ENCODE measurements around the gene MYBPH. TPM values are rescaled to one million over a fixed set of nuclear protein-coding genes. Genes with fewer than 3 reads are reported as not detected.

Gene MYBPH
- total and polyA plus RNA-seq, 2 of the 13 experiments (the other 11 are each of a cell fraction or from before 2014, with no cell fraction given): not detected

DNA sequence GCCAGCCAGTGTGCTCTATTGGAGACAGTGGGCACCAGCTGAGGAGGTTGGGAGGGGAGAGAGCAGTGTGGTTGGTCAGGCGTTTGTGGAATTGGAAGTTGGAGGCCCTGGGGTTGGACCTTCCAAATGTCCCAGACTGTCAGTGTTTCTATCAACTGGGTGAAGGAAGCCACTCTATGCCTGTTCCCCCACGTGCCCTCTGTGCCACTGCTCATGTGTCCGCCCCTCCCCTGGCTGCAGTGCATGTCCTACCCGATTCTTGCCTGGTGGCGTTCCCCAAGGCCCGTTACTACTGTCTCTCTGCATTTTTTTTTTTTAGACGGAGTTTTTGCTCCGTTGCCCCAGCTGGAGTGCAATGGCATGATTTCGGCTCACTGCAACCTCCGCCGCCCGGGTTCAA, 27.0 kb downstream of the MYBPH start (continued):
- TF ChIP-seq PHF8 (CRISPR knock-in tag; IDR thresholded peaks at IDR 0.05): no peak
- no peak for TF ChIP-seq THRA (CRISPR knock-in tag; IDR thresholded peaks at IDR 0.05; ENCODE audit: borderline replicate concordance)
- TF ChIP-seq ZBTB38 (CRISPR knock-in tag; IDR thresholded peaks at IDR 0.05): no peak
- TF ChIP-seq, protein P1, sequence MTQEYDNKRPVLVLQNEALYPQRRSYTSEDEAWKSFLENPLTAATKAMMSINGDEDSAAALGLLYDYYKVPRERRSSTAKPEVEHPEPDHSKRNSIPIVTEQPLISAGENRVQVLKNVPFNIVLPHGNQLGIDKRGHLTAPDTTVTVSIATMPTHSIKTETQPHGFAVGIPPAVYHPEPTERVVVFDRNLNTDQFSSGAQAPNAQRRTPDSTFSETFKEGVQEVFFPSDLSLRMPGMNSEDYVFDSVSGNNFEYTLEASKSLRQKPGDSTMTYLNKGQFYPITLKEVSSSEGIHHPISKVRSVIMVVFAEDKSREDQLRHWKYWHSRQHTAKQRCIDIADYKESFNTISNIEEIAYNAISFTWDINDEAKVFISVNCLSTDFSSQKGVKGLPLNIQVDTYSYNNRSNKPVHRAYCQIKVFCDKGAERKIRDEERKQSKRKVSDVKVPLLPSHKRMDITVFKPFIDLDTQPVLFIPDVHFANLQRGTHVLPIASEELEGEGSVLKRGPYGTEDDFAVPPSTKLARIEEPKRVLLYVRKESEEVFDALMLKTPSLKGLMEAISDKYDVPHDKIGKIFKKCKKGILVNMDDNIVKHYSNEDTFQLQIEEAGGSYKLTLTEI (CRISPR knock-in tag; conservative IDR thresholded peaks at IDR 0.05): no peak
- no peak for TF ChIP-seq SOX5 (CRISPR knock-in tag; IDR thresholded peaks at IDR 0.05; ENCODE audit: borderline replicate concordance)
- TF ChIP-seq, protein P2, sequence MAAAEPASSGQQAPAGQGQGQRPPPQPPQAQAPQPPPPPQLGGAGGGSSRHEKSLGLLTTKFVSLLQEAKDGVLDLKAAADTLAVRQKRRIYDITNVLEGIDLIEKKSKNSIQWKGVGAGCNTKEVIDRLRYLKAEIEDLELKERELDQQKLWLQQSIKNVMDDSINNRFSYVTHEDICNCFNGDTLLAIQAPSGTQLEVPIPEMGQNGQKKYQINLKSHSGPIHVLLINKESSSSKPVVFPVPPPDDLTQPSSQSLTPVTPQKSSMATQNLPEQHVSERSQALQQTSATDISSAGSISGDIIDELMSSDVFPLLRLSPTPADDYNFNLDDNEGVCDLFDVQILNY (CRISPR knock-in tag; conservative IDR thresholded peaks at IDR 0.05): no peak
- TF ChIP-seq NFE2L1 (CRISPR knock-in tag; IDR thresholded peaks at IDR 0.05; ENCODE audit: borderline replicate concordance): no peak
- TF ChIP-seq ZSCAN21 (CRISPR knock-in tag; IDR thresholded peaks at IDR 0.05; ENCODE audit: borderline replicate concordance): no peak

GRCh38 chr1:203148127-203148526, 27.5 kb downstream of the MYBPH start:
- Histone ChIP-seq H3K4me1 (ENCODE audit: insufficient read depth, low read length) (0 out of 2 replicates have a peak, but pooled peaks cover 6% of the 10 kb centered on the region), H3K9me3 (ENCODE audit: low read length) (no peaks in the 10 kb centered on the region), H3K4me2 (ENCODE audit: low read depth, low read length) (no peak overlapping the region), H3K27ac (ENCODE audit: extremely low read length, insufficient read depth, low read length) (no peak overlapping the region), H3K27me3 (ENCODE audit: control insufficient read depth in 1 of 2, insufficient read depth in 2 of 2, low read length in 2 of 2) (peaks cover 2 to 18% of the 10 kb centered on the region in 2 experiments; a peak in 4 of 5 replicates), H4K20me1 (ENCODE audit: insufficient read depth, low read length) (no peaks in the 10 kb centered on the region), H3K4me3 (replicated peaks in 1 of 3; ENCODE audit: insufficient read depth in 1 of 3, low read depth in 2 of 3, low read length in 3 of 3) (no peak overlapping the region), H2AFZ (ENCODE audit: low read length) (no peak overlapping the region), H3K79me2 (ENCODE audit: insufficient read depth, low read length) (no peaks in the 10 kb centered on the region), H3K9ac (ENCODE audit: insufficient read depth, low read depth, low read length) (no peak overlapping the region), H3K36me3 (replicated peaks in 1 of 2; ENCODE audit: control insufficient read depth in 1 of 2, insufficient read depth in 2 of 2, low read length in 2 of 2) (no peaks in the 10 kb centered on the region)
- ChIA-PET CTCF (ENCODE audit: low intra/inter-chr PET ratio, low total read pairs) (no interaction called here), POLR2A (no interaction called here)
- peak; percentile 69 for ATAC-seq
- WGBS (ENCODE audit: low lambda C conversion rate): 96% methylated on average over 4 of the region's 5 CpGs
- peak; percentile 64 for FAIRE-seq
- intact Hi-C loops (cut with micrococcal nuclease; ENCODE audit: unreplicated experiment) (no loop called here), in situ Hi-C loops (cut with HindIII; ENCODE audit: extremely low pct_ligation_motif_present, low pct_unique_long_range_greater_than_20kb) (no loop called here)
- peak; percentile 20 for DNase-seq (ENCODE audit: low spot score)
- no TSS peak for BruUV-seq (replicated peaks)
- TF ChIP-seq, protein P3, sequence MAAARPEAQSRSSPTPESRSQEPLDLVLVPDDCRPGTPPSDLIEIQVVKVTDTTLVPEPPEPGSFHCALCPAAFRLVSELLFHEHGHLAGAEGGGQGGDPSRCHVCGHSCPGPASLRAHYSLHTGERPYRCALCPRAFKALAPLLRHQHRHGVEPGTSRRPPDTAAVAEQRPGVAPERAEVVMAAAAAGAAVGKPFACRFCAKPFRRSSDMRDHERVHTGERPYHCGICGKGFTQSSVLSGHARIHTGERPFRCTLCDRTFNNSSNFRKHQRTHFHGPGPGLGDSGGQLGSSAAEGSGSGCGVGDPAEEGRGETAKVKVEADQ (CRISPR knock-in tag; IDR thresholded peaks at IDR 0.05; ENCODE audit: borderline replicate concordance): no peak
- TF ChIP-seq ZNF572 (CRISPR knock-in tag; IDR thresholded peaks at IDR 0.05): no peak
- TF ChIP-seq THAP8 (CRISPR knock-in tag; IDR thresholded peaks at IDR 0.05; ENCODE audit: borderline replicate concordance): no peak
- peak; percentile 39 for TF ChIP-seq CTCF (CRISPR knock-in tag; IDR thresholded peaks at IDR 0.05)
- TF ChIP-seq ZNF354B (CRISPR knock-in tag; IDR thresholded peaks at IDR 0.05): no peak
- no peak for TF ChIP-seq SOX6 (IDR thresholded peaks at IDR 0.05)
- TF ChIP-seq SOX6 (CRISPR knock-in tag; IDR thresholded peaks at IDR 0.05): no peak
- TF ChIP-seq SAFB2 (CRISPR knock-in tag; IDR thresholded peaks at IDR 0.05; ENCODE audit: borderline replicate concordance, low read depth): no peak
- TF ChIP-seq SATB2 (CRISPR knock-in tag; IDR thresholded peaks at IDR 0.05): no peak

Data from HepG2 (cell line).